Lung (tissue), 12 donors: Measurements from ENCODE around the gene CNGA3. TPM values are rescaled to one million over a fixed set of nuclear protein-coding genes. Genes with fewer than 3 reads are reported as not detected.
"Not testable (repeated sequence)": the region's sequence is repeated elsewhere in the genome, so short reads cannot be mapped to it uniquely, and the experiment has no call there.

Source experiments
- ATAC-seq: fragments of 200-7000 bp; cut with Tn5 transposase; one replicate; pipeline ENCODE4 v1.9.1; 2020; ENCODE audit warnings: moderate number of reproducible peaks; ENCODE audit not compliant: insufficient read depth, low FRiP score
- DNase-seq, 3 donors: peaks; one replicate each; pipeline ENCODE4 v3.0.0-alpha.2; 2013 to 2017
- H3K27ac ChIP-seq, 2 donors: one replicate each; pipeline ENCODE4 v1.5.1; 2013; ENCODE audit warnings: mild to moderate bottlenecking in 2 of 2, moderate library complexity in 2 of 2, control low read depth in 1 of 2, inconsistent platforms in 1 of 2, low read depth in 1 of 2, low read length in 1 of 2
- H3K27me3 ChIP-seq, 3 donors: one replicate each; pipeline ENCODE4 v1.5.1; 2013; ENCODE audit warnings: low read length in 2 of 3; ENCODE audit not compliant: control insufficient read depth in 3 of 3, insufficient read depth in 3 of 3
- H3K36me3 ChIP-seq, 4 donors: one replicate each; pipeline ENCODE4 v1.5.1; 2013; ENCODE audit warnings: low read length in 4 of 4, mild to moderate bottlenecking in 1 of 4, moderate library complexity in 1 of 4; ENCODE audit not compliant: control insufficient read depth in 4 of 4, insufficient read depth in 4 of 4
- H3K4me1 ChIP-seq, 5 donors: one replicate each; pipeline ENCODE4 v1.5.1; 2013; ENCODE audit warnings: low read length in 5 of 5, mild to moderate bottlenecking in 2 of 5, moderate library complexity in 1 of 5; ENCODE audit not compliant: control insufficient read depth in 5 of 5, insufficient read depth in 5 of 5
- H3K4me3 ChIP-seq: one replicate; pipeline ENCODE4 v1.5.1; 2013; ENCODE audit warnings: mild to moderate bottlenecking, control low read depth, moderate library complexity
- H3K9ac ChIP-seq, 2 donors: one replicate each; pipeline ENCODE4 v1.5.1; 2013; ENCODE audit warnings: low read length in 2 of 2, control low read depth in 1 of 2; ENCODE audit not compliant: insufficient read depth in 1 of 2
- H3K9me3 ChIP-seq, 4 donors: one replicate each; pipeline ENCODE4 v1.5.1; 2013; ENCODE audit warnings: low read length in 3 of 4, mild to moderate bottlenecking in 1 of 4, moderate library complexity in 1 of 4; ENCODE audit not compliant: control insufficient read depth in 4 of 4, insufficient read depth in 3 of 4
- WGBS, 2 donors: extraction: QIAGEN DNeasy Blood & Tissue Kit; methylation state at CpG; one replicate each; pipeline ENCODE4 v1.1.7; 2013; 5-methylcytosine and 5-hydroxymethylcytosine counted together
- polyA plus RNA-seq, 2 donors: library from polyadenylated mRNA; stranded (reverse); fragments of 200-250 nt; gene quantifications; one replicate each; pipeline ENCODE4 v1.2.1, GENCODE V29; 2013
- total RNA-seq, 2 donors: library from RNA; depleted of rRNA in 1 of 2; stranded (reverse); fragments of >200 nt in 1 of 2; gene quantifications; one replicate each; pipeline ENCODE4 v1.2.1, GENCODE V29; 2014 to 2021
- TF ChIP-seq, protein P1 (sequence below): IDR thresholded peaks from 2 replicates; pipeline ENCODE4 v1.5.1; 2012; ENCODE audit warnings: mild to moderate bottlenecking; ENCODE audit errors: control extremely low read depth, extremely low read depth
- donor health status: control.
- donor health status: control.
- donor health status: Bipolar disorder and iron deficiency.
- donor health status: healthy.
- donor health status: DM: yes; HTN: yes; CAD: no.

Gene CNGA3
- total and polyA plus RNA-seq, 4 donors, result 0.06 to 0.40 (median 0.18) TPM

DNA sequence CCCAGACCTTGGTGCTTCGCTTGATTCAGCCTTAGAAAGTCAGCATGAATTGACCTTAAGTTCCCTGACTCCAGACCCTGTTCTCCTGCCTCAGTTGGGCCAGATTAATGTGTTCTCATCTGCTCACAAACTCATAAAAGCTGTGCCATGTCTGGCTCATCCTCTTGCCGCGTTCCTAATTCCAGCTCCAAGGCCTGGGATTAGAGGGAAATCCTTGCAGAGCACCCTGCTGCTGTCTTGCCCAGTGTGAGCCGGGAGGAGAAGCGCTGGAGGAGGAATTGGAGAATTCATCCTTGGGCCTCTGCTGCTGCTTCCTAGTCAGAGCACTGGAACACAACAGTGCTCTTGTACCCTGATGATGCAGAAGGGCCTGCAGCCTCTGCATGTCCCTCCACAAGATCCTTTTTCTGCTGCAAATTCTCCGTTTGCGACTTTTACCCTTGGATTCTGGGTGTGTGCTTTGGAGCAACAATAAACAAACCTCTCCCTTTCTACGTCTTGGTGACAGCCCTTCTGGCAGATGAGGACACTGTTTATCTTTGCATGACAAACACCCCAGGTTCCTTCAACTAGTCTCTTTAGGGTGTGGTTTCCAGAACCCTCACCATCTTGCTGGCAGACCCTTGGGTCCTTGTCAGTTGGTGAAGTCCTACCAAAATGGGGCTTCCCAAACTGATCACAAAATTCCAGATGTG, 46.9 kb upstream of the CNGA3 start:
- Histone ChIP-seq H3K36me3 (no peaks in the 10 kb centered on the region), H3K4me1 (peaks cover 0 to under 1% (median 0%) of the 10 kb centered on the region in 5 donors), H3K4me3 (no peak overlapping the region), H3K9ac (no peak overlapping the region), H3K9me3 (no peaks in the 10 kb centered on the region), H3K27me3 (peaks cover 0 to 6% (median 0%) of the 10 kb centered on the region in 3 donors), H3K27ac (no peak overlapping the region)
- 70 to 80% methylated on average over 8 of the region's 8 CpGs for WGBS, 2 donors
- ATAC-seq (no peak), DNase-seq (no peak)
- TF ChIP-seq, protein P1, sequence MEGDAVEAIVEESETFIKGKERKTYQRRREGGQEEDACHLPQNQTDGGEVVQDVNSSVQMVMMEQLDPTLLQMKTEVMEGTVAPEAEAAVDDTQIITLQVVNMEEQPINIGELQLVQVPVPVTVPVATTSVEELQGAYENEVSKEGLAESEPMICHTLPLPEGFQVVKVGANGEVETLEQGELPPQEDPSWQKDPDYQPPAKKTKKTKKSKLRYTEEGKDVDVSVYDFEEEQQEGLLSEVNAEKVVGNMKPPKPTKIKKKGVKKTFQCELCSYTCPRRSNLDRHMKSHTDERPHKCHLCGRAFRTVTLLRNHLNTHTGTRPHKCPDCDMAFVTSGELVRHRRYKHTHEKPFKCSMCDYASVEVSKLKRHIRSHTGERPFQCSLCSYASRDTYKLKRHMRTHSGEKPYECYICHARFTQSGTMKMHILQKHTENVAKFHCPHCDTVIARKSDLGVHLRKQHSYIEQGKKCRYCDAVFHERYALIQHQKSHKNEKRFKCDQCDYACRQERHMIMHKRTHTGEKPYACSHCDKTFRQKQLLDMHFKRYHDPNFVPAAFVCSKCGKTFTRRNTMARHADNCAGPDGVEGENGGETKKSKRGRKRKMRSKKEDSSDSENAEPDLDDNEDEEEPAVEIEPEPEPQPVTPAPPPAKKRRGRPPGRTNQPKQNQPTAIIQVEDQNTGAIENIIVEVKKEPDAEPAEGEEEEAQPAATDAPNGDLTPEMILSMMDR, result no peak

DNA sequence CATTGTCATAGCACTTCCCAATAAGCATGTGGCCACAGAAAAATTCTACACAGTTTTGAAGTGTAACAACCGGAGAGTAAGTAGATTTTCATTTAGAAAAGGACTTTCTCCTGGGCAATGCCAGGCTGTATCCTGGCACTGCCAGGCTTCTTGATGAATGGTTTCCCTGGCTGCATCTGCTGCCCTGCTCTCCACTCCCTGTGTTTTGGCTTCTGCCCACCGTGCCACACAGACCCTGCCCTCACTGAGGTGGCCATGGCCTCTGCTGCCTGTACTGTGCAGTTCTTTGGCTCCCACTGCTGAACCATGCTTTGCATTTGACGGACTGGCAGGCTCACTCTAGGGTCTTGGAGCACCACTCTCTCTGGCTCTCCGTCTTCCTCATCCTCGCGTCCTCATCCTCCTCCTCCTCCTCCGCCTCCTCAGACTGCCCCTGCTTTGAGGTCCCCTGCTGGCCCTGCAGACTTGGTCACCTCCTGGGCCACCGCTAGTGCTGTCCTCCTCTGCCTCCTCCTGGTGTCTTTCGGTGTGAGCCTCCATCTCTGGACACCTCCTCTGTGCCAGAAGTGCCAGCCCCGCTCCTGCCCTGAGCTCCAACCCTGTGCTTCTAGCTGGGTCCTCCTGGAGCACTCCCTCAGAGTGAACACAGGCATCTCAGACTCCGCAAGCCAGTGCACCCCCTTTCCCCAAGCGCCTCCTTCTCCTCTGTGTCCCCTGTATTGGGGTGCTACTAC, 45.9 kb upstream of the CNGA3 start:
- H3K9ac ChIP-seq, result no peak overlapping the region
- H3K9me3 ChIP-seq, result peaks cover 0 to 2% (median 0%) of the 10 kb centered on the region in 4 donors
- TF ChIP-seq, protein P1, result no peak
- H3K27me3 ChIP-seq, result peaks cover 0 to 6% (median 0%) of the 10 kb centered on the region in 3 donors
- H3K4me3 ChIP-seq, result no peak overlapping the region
- ATAC-seq (no peak), DNase-seq (no peak)
- H3K27ac ChIP-seq, result no peak overlapping the region
- no peaks in the 10 kb centered on the region for H3K36me3 ChIP-seq
- 91 to 93% methylated on average over 12 of the region's 12 CpGs for WGBS, 2 donors
- H3K4me1 ChIP-seq, result no peaks in the 10 kb centered on the region

DNA sequence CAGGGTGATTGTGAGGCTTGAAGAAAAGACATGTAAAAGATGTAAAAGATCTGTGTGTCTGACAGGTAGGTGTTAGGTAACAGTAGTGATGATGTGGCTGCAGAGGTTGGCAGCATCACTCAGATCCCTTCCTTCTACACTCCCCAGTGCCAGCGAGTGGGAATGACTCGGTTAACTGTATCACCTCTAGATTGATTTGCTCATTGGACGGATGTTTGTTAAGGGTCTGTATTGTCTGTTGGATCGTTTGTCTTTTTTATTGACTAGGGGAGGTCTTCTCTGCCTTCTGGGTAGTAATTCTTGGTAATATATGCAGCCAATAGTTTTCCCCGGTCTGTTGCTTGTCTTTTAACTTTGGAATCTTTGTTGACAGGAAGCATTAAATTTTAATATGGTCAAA, 44.8 kb upstream of the CNGA3 start:
- Histone ChIP-seq H3K4me3 (no peak overlapping the region), H3K27me3 (peaks cover 0 to 6% (median 0%) of the 10 kb centered on the region in 3 donors), H3K27ac (no peak overlapping the region), H3K36me3 (no peaks in the 10 kb centered on the region), H3K4me1 (no peaks in the 10 kb centered on the region), H3K9me3 (peaks cover 0 to 2% (median 0%) of the 10 kb centered on the region in 4 donors), H3K9ac (no peak overlapping the region)
- 71 to 76% methylated on average over 5 of the region's 5 CpGs for WGBS, 2 donors
- TF ChIP-seq, protein P1, result no peak
- DNase-seq, result no peak
- ATAC-seq, result no peak

DNA sequence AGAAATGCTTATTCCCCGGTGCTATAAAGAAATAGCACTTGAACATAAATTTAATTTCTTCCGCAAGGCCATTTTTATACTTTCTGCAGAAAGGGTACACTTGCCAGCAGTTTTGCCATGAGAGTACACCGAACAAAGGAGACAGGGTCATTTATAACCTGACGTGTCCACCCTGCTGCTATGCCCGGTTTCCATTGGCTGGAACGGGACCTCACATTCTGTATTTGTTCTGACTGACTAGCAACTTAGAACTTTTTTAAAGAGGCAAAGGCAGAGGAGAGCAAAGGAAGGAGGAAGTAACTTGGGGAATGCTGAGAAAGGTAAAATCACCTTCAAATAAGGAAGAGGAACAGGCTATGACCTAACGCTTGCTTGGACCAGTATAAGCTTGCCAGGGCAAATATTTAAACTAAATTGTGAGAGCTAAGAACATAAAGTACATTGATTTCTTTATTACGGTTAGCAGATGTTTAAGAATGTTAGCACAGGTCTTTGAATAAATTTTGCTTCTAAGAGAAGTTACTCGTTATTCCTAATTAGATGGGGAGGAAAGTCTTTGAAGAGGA, 39.0 kb upstream of the CNGA3 start:
- not testable (repeated sequence) for H3K27ac ChIP-seq, H3K4me3 ChIP-seq, H3K4me1 ChIP-seq, H3K9me3 ChIP-seq, ATAC-seq, H3K9ac ChIP-seq, H3K27me3 ChIP-seq, H3K36me3 ChIP-seq
- DNase-seq, result peak in 1 of 3 donors; percentile 7
- WGBS, 2 donors, result 65 to 80% methylated on average over 9 of the region's 9 CpGs
